ENCODE data around the gene PARP11.
"Not testable (repeated sequence)": the region's sequence is repeated elsewhere in the genome, so short reads cannot be mapped to it uniquely, and the experiment has no call there.

Gene PARP11

DNA sequence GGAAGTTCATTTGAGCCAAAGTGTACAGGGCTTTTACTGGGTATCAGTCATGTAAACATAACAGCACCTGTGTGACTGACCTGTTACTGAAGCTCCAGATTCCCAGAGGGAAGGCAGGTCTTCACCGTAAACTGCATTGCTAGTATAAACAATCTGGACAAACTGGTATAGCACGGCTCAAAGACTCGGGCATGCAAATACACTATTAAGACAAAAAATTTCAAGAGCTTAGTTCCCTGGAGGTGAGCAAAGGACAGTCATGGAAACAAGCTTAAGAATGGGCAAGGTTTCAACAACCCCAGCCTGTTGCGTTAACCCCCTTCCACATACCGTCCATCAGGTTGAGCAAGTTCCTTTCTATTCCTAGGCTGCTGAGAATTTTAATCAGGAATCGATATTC, 9.4 kb downstream of the PARP11 start:
- peaks cover 14% of the 10 kb centered on the region; the same call in 1 of the 2 replicates for H3K9me3 ChIP-seq (ENCODE audit: control insufficient read depth, insufficient read depth, low read length)
- no peak overlapping the region for H3K9ac ChIP-seq (ENCODE audit: low read depth, low read length)
- no peaks in the 10 kb centered on the region for H3K36me3 ChIP-seq (ENCODE audit: insufficient read depth, low read length)
- H3K4me1 ChIP-seq (ENCODE audit: insufficient read depth, low read length), result no peaks in the 10 kb centered on the region

DNA sequence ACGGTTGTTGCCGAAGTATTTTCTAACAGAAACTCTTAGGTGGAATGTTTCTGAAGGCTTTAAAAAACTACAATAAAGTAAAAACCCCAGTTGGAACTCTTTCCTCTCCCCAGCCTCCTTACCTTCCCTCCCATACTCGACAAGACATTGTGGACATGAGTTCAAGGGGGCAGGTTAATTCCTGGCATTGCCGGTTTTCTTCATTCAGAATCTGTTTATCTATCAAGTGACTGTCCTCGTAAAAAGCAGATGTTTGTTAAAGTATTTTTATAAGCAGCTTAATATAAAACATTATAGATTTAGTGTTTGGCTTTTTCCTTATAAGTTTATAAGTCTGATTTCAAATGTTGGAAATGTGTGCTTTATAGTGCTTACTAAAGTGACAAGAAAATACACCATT, 30.7 kb downstream of the PARP11 start:
- no peaks in the 10 kb centered on the region for H3K36me3 ChIP-seq (ENCODE audit: insufficient read depth, low read length)
- no peaks in the 10 kb centered on the region for H3K9me3 ChIP-seq (ENCODE audit: control insufficient read depth, insufficient read depth, low read length)
- H3K4me1 ChIP-seq (ENCODE audit: insufficient read depth, low read length), result no peaks in the 10 kb centered on the region
- H3K9ac ChIP-seq (ENCODE audit: low read depth, low read length), result no peak overlapping the region

DNA sequence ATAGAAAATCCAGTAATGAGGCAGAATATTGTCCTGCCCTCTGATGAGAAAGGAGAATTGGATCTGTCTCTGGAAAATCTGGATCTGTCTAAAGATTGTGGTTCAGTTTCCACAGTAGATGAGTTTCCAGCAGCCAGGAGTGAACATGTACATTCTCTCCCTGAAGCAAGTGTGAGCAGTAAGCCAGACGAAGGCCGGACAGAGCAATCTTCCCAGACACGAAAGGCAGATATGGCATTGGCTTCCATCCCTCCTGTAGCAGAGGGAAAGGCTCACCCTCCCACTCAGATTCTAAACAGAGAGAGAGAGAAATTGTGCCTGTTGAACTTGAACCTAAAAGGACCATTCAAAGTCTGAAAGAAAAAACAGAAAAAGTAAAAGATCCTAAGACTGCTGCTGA, 31.4 kb downstream of the PARP11 start:
- no peaks in the 10 kb centered on the region for H3K4me1 ChIP-seq (ENCODE audit: insufficient read depth, low read length)
- no peak overlapping the region for H3K9ac ChIP-seq (ENCODE audit: low read depth, low read length)
- no peaks in the 10 kb centered on the region for H3K9me3 ChIP-seq (ENCODE audit: control insufficient read depth, insufficient read depth, low read length)
- no peaks in the 10 kb centered on the region for H3K36me3 ChIP-seq (ENCODE audit: insufficient read depth, low read length)

DNA sequence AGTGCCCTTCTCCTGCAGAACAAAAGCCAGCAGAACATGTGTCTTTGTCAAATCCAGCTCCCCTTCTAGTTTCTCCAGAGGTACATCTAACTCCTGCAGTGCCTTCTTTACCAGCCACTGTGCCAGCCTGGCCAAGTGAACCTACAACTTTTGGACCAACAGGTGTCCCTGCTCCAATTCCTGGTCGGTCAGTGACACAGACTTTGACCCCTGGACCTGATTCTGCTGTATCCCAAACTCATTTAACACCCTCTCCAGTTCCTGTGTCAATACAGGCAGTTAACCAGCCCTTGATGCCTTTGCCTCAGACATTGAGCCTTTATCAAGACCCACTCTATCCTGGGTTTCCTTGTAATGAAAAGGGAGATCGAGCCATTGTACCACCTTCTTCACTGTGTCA, 32.4 kb downstream of the PARP11 start:
- not testable (repeated sequence) for H3K36me3 ChIP-seq (ENCODE audit: insufficient read depth, low read length); H3K9me3 ChIP-seq (ENCODE audit: control insufficient read depth, insufficient read depth, low read length); H3K4me1 ChIP-seq (ENCODE audit: insufficient read depth, low read length); H3K9ac ChIP-seq (ENCODE audit: low read depth, low read length)

DNA sequence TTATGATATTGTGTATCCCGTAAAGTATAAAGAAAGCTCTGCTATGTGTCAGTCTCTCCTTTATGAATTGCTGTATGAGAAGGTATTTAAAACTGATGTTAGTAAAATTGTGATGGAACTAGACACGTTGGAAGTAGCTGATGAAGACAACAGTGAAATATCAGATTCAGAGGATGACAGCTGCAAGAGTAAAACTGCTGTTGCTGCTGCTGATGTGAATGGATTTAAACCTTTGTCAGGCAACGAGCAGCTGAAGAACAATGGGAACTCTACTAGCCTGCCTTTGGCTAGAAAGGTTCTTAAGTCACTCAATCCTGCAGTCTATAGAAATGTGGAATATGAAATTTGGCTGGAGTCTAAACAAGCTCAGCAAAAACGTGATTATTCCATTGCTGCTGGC, 33.5 kb downstream of the PARP11 start:
- H3K36me3 ChIP-seq (ENCODE audit: insufficient read depth, low read length); H3K9ac ChIP-seq (ENCODE audit: low read depth, low read length); H3K4me1 ChIP-seq (ENCODE audit: insufficient read depth, low read length); H3K9me3 ChIP-seq (ENCODE audit: control insufficient read depth, insufficient read depth, low read length): not testable (repeated sequence)

DNA sequence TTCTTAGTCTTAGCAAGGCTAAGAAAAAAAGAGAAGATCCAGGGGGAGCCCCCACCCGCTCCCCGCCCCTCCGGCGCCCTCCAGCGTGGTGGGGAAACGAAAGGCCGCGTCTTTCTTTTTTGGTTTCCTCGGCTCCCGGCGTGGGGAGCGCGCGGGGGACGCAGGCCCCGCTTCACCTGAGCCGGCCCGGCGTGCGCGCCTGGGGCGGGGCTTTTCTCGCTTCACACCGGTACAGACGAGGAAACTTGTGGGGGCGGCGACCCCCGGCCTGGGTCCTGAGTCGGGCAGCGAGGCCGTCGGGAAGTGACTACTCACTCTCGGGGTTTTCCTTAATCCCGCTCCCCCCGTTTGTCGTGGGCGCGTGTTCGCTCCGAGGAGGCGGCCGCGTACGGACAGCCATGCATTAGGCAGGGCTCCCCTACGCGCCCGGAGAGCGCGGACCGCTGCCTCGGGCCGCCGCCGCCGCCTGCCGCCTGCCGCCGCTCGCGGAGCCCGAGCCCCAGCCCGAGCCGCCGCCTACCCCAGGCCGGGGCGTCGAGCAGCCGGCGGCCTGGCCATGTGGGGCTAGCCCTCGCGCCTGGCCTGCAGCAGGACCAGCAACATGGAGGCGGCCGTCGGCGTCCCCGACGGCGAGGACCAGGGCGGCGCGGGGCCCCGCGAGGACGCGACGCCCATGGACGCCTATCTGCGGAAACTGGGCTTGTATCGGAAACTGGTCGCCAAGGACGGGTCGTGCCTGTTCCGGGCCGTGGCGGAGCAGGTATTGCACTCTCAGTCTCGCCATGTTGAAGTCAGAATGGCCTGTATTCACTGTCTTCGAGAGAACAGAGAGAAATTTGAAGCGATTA, 34.3 kb downstream of the PARP11 start:
- not testable (repeated sequence) for H3K9me3 ChIP-seq (ENCODE audit: control insufficient read depth, insufficient read depth, low read length); H3K9ac ChIP-seq (ENCODE audit: low read depth, low read length); H3K36me3 ChIP-seq (ENCODE audit: insufficient read depth, low read length); H3K4me1 ChIP-seq (ENCODE audit: insufficient read depth, low read length)

DNA sequence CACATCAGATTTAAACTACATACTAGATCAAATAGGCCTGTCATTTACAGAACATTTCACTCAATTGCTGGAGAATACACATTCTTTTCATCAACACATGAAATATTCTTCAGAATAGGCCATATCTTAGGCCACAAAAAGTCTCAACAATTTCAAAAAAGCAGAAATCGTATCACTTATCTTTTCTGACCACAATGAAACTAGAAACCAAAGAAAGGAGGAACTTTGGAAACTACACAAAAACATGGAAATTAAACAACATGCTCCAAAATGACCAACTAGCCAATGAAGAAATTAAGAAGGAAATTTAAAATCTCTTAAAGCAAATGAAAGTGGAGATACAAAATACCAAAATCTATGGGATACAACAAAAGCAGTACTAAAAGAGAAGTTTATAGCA, 35.1 kb downstream of the PARP11 start:
- no peak overlapping the region for H3K9ac ChIP-seq (ENCODE audit: low read depth, low read length)
- H3K4me1 ChIP-seq (ENCODE audit: insufficient read depth, low read length), result no peaks in the 10 kb centered on the region
- H3K9me3 ChIP-seq (ENCODE audit: control insufficient read depth, insufficient read depth, low read length), result no peaks in the 10 kb centered on the region
- no peaks in the 10 kb centered on the region for H3K36me3 ChIP-seq (ENCODE audit: insufficient read depth, low read length)

DNA sequence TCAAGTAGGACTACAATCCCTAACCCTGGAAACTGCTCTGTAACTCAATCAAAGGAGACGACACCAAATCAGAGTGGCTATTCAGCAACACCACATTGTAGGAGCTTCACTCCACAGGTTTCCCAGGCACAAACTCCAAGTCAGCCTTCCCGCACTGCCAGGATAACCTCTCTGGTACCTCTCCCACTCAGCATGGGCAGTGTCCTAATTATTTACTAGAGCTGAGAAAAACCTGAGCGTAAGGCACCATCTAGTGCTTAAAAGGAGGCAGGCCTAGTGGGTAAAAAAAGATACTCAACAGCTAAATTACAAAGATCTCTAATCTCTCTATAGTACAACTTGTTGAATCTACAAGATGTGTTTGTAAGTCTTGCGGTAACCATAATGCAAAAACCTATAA, 36.1 kb downstream of the PARP11 start:
- H3K9me3 ChIP-seq (ENCODE audit: control insufficient read depth, insufficient read depth, low read length), result no peaks in the 10 kb centered on the region
- H3K9ac ChIP-seq (ENCODE audit: low read depth, low read length), result no peak overlapping the region
- no peaks in the 10 kb centered on the region for H3K4me1 ChIP-seq (ENCODE audit: insufficient read depth, low read length)
- no peaks in the 10 kb centered on the region for H3K36me3 ChIP-seq (ENCODE audit: insufficient read depth, low read length)

DNA sequence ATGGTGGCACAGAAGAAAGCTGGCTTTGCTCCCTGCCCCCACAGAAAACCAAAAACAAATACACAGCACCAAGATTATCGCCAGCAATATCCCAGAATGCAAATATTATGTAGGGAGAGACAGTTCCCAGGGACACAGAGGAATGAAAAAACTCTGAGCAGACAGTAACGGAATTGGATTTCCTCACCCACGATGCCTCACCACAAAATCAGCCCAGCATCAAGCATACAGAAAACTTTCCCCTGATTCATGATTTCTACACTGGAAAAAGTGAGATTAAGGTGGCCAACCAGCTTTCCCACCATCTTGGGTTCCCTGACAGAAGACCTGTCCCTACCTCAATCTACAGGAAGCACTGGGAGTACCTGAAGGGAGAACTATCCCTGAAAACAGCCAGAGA, 36.6 kb downstream of the PARP11 start:
- Histone ChIP-seq H3K9ac (ENCODE audit: low read depth, low read length) (no peak overlapping the region), H3K4me1 (ENCODE audit: insufficient read depth, low read length) (no peaks in the 10 kb centered on the region), H3K9me3 (ENCODE audit: control insufficient read depth, insufficient read depth, low read length) (no peaks in the 10 kb centered on the region), H3K36me3 (ENCODE audit: insufficient read depth, low read length) (no peaks in the 10 kb centered on the region)

DNA sequence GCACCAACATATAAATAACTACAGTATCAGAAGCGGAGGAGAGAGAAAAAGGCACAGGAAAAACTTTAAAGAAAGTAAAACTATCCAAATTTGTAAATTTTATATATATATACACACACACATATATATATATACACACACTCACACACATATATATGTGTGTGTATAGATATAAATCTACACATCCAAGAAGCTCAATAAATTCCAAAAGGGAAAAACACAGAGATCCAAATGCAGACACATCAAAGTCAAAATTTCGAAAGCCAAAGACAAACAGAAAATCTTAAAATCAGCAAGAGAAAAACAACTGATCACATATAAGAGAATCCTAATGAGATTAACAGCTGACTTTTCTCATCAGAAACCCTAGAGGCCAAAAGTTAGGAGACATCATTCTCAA, 37.3 kb downstream of the PARP11 start:
- H3K9ac ChIP-seq (ENCODE audit: low read depth, low read length), result no peak overlapping the region
- no peaks in the 10 kb centered on the region for H3K36me3 ChIP-seq (ENCODE audit: insufficient read depth, low read length)
- no peaks in the 10 kb centered on the region for H3K9me3 ChIP-seq (ENCODE audit: control insufficient read depth, insufficient read depth, low read length)
- no peaks in the 10 kb centered on the region for H3K4me1 ChIP-seq (ENCODE audit: insufficient read depth, low read length)

DNA sequence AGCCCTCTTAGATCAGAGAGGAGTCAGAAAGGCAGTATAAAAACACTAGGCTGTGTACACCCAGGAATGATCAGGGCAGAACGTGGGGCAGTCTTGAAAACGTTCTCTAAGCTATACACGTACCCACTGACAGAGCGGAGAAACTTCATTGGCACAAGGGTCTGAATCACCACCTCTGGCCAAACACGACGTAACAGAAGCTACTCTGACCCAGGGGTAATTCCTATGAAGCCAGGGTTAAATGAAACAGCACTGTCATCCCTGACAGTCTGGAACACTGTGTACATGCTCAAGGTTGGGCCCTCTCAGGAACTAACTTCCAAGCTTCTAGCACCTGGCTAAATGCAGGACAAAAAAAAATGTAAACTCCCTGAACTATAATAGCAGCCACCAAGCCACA, 38.4 kb downstream of the PARP11 start:
- H3K4me1 ChIP-seq (ENCODE audit: insufficient read depth, low read length), result no peaks in the 10 kb centered on the region
- no peaks in the 10 kb centered on the region for H3K9me3 ChIP-seq (ENCODE audit: control insufficient read depth, insufficient read depth, low read length)
- no peaks in the 10 kb centered on the region for H3K36me3 ChIP-seq (ENCODE audit: insufficient read depth, low read length)

DNA sequence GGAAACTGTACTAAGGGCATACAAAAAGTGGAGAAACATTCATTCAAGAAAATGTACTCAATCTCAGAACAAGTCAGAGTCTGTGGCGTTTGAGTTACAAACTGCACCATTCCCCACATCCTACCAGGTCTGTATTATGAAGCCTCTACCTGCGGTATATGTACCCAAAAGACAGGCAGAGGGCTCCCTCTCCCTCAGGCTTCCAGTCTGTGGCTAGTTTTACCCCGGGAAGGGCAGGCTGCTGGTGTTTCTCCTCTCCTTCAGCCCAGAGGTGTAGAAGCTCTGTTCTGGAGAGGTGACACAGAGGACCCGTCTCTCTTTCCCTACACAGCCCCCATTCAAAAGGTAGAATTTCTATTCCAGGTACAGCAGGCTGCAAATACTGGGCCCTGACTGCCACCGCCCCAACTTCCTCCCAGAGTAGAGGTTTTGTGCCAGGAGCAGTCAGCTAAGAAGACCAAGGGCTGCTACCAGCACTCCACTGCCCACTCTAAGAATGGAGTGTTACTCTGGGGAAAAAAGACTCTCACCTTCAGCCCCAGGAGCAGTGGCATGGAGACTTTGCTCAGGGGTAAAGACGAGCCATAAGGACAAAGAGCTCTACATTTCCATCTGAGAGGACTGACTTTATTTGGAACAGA, 39.4 kb downstream of the PARP11 start:
- Histone ChIP-seq H3K4me1 (ENCODE audit: insufficient read depth, low read length) (no peaks in the 10 kb centered on the region), H3K9ac (ENCODE audit: low read depth, low read length) (no peak overlapping the region), H3K9me3 (ENCODE audit: control insufficient read depth, insufficient read depth, low read length) (no peaks in the 10 kb centered on the region), H3K36me3 (ENCODE audit: insufficient read depth, low read length) (no peaks in the 10 kb centered on the region)

More for the DNA sequence above, 38.4 kb downstream of the PARP11 start:
- no peak overlapping the region for H3K9ac ChIP-seq (ENCODE audit: low read depth, low read length)

DNA sequence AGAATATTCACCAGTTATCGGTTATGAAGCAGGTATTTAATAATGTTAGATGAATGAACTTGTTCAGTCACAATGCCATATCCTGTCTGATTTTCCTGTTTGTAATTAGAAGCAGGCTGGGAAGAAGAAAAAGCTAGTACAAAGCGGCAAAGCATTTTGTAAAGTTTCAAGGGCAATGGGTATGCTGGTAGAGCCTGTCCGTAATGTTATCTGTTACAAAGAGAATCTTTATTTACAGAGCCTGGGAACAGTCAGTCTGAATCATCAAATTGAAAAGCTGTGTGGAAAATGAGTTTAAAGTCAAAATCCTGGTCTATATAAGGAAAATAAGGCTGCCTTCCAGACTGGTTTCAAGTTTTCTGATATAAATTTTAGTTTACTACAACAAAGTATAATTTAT, 40.5 kb downstream of the PARP11 start:
- Histone ChIP-seq H3K9me3 (ENCODE audit: control insufficient read depth, insufficient read depth, low read length) (no peaks in the 10 kb centered on the region), H3K4me1 (ENCODE audit: insufficient read depth, low read length) (no peaks in the 10 kb centered on the region), H3K36me3 (ENCODE audit: insufficient read depth, low read length) (no peaks in the 10 kb centered on the region), H3K9ac (ENCODE audit: low read depth, low read length) (no peak overlapping the region)

DNA sequence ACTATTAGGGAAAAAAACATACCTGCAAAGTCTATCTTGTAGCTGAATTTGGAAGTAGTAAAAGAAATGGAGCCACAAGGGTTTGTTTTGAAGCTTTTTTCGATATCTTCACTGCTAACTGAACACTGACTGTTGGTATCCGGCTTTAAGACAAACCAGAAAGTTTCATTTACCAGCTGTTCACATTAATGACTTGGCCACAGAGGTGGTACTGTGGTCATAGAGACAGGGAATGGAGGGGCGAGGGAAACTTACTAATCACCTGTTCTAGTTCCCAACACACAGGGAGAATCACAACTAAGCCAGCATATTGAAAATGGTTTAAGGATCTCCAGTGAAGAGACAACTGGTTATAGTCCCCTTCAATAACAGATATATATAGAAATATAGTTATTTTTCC, 44.3 kb downstream of the PARP11 start:
- no peaks in the 10 kb centered on the region for H3K9me3 ChIP-seq (ENCODE audit: control insufficient read depth, insufficient read depth, low read length)
- H3K36me3 ChIP-seq (ENCODE audit: insufficient read depth, low read length), result no peaks in the 10 kb centered on the region
- no peaks in the 10 kb centered on the region for H3K4me1 ChIP-seq (ENCODE audit: insufficient read depth, low read length)
- no peak overlapping the region for H3K9ac ChIP-seq (ENCODE audit: low read depth, low read length)

DNA sequence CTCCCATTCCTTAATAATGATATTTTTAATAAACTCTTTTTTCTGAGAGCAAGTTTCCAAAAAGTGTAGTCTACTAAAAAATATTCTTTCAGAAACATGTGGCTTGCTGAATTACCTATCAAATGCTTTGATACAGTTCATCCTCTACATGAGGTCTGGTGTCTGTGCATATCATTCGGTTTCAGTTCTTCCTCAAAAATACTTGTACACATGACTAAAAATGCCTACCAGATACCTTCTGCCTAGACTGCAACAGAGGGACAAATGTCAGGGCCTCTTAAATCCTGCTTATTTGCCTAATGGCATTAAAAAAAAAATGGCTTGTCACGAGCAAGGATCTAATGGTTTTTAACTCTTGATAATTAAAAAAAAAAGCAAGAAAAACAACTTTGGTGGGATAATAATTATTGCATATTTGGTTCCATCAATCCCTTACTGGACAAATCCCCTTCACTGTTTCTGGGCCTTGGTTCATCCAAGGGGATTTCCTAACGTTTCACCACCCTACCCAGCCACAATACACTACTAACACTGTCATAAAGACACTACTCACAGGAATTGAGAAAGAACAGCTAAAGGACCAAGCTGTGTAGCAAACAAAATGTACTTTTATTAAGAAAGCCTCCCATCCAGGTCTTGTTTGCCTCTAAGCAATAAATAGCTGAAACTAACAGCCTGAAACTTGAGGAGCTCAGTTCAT, 45.7 kb downstream of the PARP11 start:
- Histone ChIP-seq H3K36me3 (ENCODE audit: insufficient read depth, low read length) (no peaks in the 10 kb centered on the region), H3K9me3 (ENCODE audit: control insufficient read depth, insufficient read depth, low read length) (no peaks in the 10 kb centered on the region), H3K4me1 (ENCODE audit: insufficient read depth, low read length) (no peaks in the 10 kb centered on the region), H3K9ac (ENCODE audit: low read depth, low read length) (no peak overlapping the region)

Measured in ES-I3 (cell line).